Neural crest cell (in vitro differentiated cells): ENCODE results near the gene UNC13C. TPM values are rescaled to one million over a fixed set of nuclear protein-coding genes. Genes with fewer than 3 reads are reported as not detected.

Experiments
- DNase-seq: peaks from one replicate; pipeline ENCODE4 v3.0.0; 2021; ENCODE audit warnings: low read depth, mixed read lengths, low spot score
- H3K27ac Mint-ChIP-seq: one replicate; pipeline ENCODE4 v1.8.0; 2021; ENCODE audit warnings: mild to moderate bottlenecking, mixed read lengths; ENCODE audit not compliant: unreplicated experiment
- H3K27me3 Mint-ChIP-seq: 2 replicates; pipeline ENCODE4 v1.8.0; 2021; ENCODE audit warnings: low read depth, mild to moderate bottlenecking, mixed read lengths
- H3K36me3 Mint-ChIP-seq: 2 replicates; pipeline ENCODE4 v1.8.0; 2021; ENCODE audit warnings: low read depth, mild to moderate bottlenecking, mixed read lengths
- H3K4me1 Mint-ChIP-seq: 2 replicates; pipeline ENCODE4 v1.8.0; 2021; ENCODE audit warnings: mixed read lengths
- H3K4me3 Mint-ChIP-seq: one replicate; pipeline ENCODE4 v1.8.0; 2021; ENCODE audit warnings: mild to moderate bottlenecking, mixed read lengths
- H3K9me3 Mint-ChIP-seq: 2 replicates; pipeline ENCODE4 v1.8.0; 2021; ENCODE audit warnings: mixed read lengths
- total RNA-seq: library from RNA; stranded (reverse); gene quantifications from 2 replicates; pipeline ENCODE4 v1.2.1, GENCODE V29; 2021
- TF ChIP-seq, protein P1 (sequence below): fragments of 200-600 bp; sonication (generic); conservative IDR thresholded peaks from 2 replicates; pipeline ENCODE4 v1.5.0; 2021; ENCODE audit warnings: antibody characterized with exemption, mild to moderate bottlenecking

The UNC13C gene
- total RNA-seq, 1 donor from 2014 or later, result 1.5 TPM

DNA sequence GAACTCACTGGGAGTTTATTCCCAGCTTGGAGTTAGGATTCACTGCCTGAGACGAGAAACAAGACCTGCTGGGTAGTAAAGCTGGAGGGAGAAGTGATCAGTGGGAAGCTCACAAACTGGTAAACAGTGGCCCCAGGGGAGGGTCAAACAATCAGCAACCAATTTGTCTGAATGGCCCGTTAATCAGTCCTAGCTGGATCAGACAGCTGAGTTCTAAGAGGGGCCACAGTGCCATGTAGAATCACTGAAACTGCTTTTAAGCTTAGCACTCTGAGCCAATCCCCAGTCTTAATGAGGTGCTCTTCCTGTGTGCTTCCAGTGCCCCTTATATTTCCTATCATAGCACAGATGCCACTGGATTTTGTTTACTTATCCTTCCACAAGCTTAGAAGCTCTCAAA lies 626.8 kb downstream of the UNC13C start:
- no peak for DNase-seq
- Mint-ChIP-seq H3K27me3 (no peaks in the 10 kb centered on the region), H3K4me1 (peaks cover 34% of the 10 kb centered on the region), H3K36me3 (no peaks in the 10 kb centered on the region), H3K9me3 (no peaks in the 10 kb centered on the region), H3K4me3 (no peak overlapping the region), H3K27ac (no peak overlapping the region)
- TF ChIP-seq, protein P1, sequence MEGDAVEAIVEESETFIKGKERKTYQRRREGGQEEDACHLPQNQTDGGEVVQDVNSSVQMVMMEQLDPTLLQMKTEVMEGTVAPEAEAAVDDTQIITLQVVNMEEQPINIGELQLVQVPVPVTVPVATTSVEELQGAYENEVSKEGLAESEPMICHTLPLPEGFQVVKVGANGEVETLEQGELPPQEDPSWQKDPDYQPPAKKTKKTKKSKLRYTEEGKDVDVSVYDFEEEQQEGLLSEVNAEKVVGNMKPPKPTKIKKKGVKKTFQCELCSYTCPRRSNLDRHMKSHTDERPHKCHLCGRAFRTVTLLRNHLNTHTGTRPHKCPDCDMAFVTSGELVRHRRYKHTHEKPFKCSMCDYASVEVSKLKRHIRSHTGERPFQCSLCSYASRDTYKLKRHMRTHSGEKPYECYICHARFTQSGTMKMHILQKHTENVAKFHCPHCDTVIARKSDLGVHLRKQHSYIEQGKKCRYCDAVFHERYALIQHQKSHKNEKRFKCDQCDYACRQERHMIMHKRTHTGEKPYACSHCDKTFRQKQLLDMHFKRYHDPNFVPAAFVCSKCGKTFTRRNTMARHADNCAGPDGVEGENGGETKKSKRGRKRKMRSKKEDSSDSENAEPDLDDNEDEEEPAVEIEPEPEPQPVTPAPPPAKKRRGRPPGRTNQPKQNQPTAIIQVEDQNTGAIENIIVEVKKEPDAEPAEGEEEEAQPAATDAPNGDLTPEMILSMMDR, result no peak

DNA sequence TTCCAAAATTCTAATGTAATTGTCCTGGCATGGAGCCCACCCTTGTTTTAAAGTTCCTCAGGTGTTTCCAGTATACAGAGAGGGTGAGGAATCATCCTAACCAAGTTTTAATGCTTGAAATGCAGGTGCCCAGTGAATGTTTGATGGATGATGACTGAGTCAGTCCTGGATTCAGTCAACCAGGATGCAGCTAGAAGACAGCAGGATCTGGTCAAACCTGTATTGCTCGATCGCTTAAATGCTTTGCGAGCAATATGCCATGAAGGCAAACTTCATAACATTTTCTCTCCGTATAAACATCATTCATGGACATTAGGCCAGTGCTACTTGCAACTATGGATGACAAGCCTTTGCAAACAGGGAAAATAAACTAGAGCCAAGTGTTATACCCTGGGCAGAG lies 627.3 kb downstream of the UNC13C start:
- Mint-ChIP-seq H3K27ac (no peak overlapping the region), H3K27me3 (no peaks in the 10 kb centered on the region), H3K9me3 (no peaks in the 10 kb centered on the region), H3K36me3 (no peaks in the 10 kb centered on the region), H3K4me1 (peaks cover 34% of the 10 kb centered on the region), H3K4me3 (no peak overlapping the region)
- TF ChIP-seq, protein P1, result no peak
- DNase-seq, result no peak

DNA sequence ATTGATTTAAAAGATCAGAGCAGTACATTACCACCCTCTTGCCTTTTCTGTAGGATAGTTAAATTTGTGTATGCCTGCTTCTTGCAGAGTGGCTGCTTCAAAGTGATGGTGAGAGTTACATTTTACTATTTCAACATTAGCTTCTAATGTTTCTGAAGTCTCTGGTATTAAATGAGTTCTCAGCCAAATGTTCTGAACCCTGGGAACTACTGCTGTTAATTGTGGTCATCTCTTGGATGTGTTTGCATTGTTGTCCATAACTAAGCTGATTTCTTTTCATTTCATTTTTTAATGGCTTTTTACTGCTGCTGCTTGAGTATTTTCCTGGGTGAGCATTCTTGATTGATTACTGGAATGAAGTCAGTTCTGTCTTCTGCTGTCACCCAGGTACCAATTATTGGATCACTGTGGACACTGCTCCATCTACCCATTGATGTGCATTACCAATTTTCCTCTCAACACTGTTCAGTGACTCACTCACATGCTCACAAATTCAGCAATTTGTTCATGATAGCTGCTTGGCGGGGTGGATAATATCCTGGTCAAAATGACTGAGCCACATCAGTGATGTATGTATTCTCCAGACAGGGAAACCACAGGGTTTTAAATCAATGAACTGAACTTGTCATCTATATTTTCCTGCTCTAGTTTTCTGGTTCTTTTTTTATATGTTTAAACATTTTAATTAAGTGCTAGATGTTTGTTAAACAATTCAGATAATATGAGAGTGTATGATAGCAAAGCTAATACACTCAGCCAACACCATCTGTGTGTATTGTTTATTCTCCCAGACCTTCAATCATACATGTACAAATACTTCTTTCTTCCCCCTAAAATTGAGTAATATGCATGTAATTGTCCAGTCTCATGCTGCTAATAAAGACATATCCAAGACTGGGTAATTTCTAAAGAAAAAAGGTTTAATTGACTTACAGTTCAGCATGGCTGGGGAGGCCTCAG lies 630.9 kb downstream of the UNC13C start:
- Mint-ChIP-seq H3K27ac (no peak overlapping the region), H3K4me1 (peaks cover 26% of the 10 kb centered on the region)

DNA sequence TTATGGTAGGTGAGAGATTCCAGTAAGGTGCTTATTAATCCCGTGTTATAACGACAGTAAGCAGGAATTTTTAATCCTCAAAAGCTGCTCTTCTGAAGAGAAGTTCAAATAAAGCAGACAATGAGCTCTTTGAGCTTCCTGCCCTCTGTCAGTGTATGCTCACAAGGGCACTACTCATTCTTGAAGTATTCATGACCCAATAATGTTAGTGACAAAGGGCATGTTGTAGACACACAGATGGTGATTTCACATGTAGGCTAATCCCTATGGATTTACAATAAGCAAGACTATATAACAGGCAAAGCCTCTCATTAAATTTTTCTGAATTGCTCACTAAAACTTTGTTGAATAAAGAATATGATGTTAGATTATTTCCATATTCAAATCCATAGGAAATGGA lies 639.9 kb downstream of the UNC13C start:
- Mint-ChIP-seq H3K9me3 (no peaks in the 10 kb centered on the region), H3K36me3 (no peaks in the 10 kb centered on the region), H3K4me1 (peaks cover 29% of the 10 kb centered on the region), H3K27ac (no peak overlapping the region), H3K4me3 (no peak overlapping the region), H3K27me3 (no peaks in the 10 kb centered on the region)
- TF ChIP-seq, protein P1, result no peak
- no peak for DNase-seq

More for the DNA sequence above, 630.9 kb downstream of the UNC13C start:
- H3K36me3 Mint-ChIP-seq, result no peaks in the 10 kb centered on the region
- no peaks in the 10 kb centered on the region for H3K9me3 Mint-ChIP-seq
- no peak for DNase-seq
- H3K27me3 Mint-ChIP-seq, result no peaks in the 10 kb centered on the region
- no peak overlapping the region for H3K4me3 Mint-ChIP-seq
- TF ChIP-seq, protein P1, result no peak

DNA sequence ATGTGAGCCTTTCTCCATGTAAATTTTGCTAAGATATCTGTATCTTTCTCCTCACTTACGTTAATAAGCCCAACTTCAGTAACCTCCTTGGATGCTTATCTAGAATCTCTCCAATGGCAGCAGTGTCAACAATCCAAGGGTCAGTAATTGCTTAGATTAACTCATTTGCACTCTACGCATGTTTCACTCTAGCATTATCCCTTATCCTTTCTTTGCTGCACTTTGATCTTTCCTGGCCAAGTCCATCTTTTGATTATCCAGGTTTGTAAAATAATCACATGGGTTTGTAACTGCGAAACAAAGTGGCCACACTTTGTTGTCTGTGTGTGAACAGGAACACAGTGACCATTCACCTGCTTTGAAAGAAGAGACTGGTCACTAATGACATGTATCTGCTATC lies 640.9 kb downstream of the UNC13C start:
- no peak overlapping the region for H3K4me3 Mint-ChIP-seq
- no peaks in the 10 kb centered on the region for H3K27me3 Mint-ChIP-seq
- DNase-seq, result no peak
- H3K27ac Mint-ChIP-seq, result no peak overlapping the region
- peaks cover 22% of the 10 kb centered on the region for H3K4me1 Mint-ChIP-seq
- TF ChIP-seq, protein P1, result no peak
- H3K36me3 Mint-ChIP-seq, result no peaks in the 10 kb centered on the region
- no peaks in the 10 kb centered on the region for H3K9me3 Mint-ChIP-seq
